HAP-1 (cell line): ENCODE results near the gene CLP1.
"Not testable (repeated sequence)": the region's sequence is repeated elsewhere in the genome, so short reads cannot be mapped to it uniquely, and the experiment has no call there.

Experiments
- DNase-seq, 2 experiments: peaks; one replicate each; pipeline ENCODE4 v3.0.0-alpha.2; 2016 to 2020; ENCODE audit warnings: low spot score in 2 of 2
- H3K27me3 ChIP-seq: fragments of 250-450 bp; sonication (Bioruptor Pico); 2 replicates; pipeline ENCODE4 v1.5.1; 2020; ENCODE audit warnings: low read depth, mild to moderate bottlenecking, moderate library complexity
- H3K36me3 ChIP-seq: fragments of 250-450 bp; sonication (Bioruptor Pico); replicated peaks from 2 replicates; pipeline ENCODE4 v1.5.1; 2020; ENCODE audit warnings: mild to moderate bottlenecking
- H3K4me1 ChIP-seq: fragments of 250-450 bp; sonication (Bioruptor Pico); 2 replicates; pipeline ENCODE4 v1.5.1; 2020; ENCODE audit warnings: mild to moderate bottlenecking
- H3K4me3 ChIP-seq: fragments of 250-450 bp; sonication (Bioruptor Pico); 2 replicates; pipeline ENCODE4 v1.5.1; 2020; ENCODE audit warnings: mild to moderate bottlenecking, moderate library complexity
- H3K9me3 ChIP-seq: fragments of 250-450 bp; sonication (Bioruptor Pico); 2 replicates; pipeline ENCODE4 v1.5.1; 2020; ENCODE audit warnings: mild to moderate bottlenecking, moderate library complexity
- in situ Hi-C: fragments of 300-500 bp; cut with MboI; formaldehyde crosslinking; loops from 3 replicates; pipeline ENCODE4 v1.14.3; 2020; ENCODE audit warnings: low sequenced_read_pairs, inconsistent platforms, mixed read lengths

CLP1 gene

GRCh38 chr11:57658023-57658361 lies 430 bp downstream of the CLP1 start:
- Histone ChIP-seq H3K36me3 (peaks cover 22% of the 10 kb centered on the region), H3K9me3 (no peaks in the 10 kb centered on the region), H3K4me3 (peak overlapping the region; percentile 57), H3K27me3 (no peaks in the 10 kb centered on the region), H3K4me1 (peaks cover 14% of the 10 kb centered on the region)
- DNase-seq = no peak
- in situ Hi-C loops = no loop called here

DNA sequence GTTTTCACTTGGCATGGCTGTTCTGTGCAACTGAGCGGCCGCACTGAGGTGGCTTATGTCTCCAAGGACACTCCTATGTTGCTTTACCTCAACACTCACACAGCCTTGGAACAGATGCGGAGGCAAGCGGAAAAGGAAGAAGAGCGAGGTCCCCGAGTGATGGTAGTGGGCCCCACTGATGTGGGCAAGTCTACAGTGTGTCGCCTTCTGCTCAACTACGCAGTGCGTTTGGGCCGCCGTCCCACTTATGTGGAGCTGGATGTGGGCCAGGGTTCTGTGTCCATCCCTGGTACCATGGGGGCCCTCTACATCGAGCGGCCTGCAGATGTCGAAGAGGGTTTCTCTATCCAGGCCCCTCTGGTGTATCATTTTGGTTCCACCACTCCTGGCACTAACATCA lies 2.1 kb downstream of the CLP1 start:
- H3K4me3 ChIP-seq = no peak overlapping the region
- H3K27me3 ChIP-seq = no peaks in the 10 kb centered on the region
- peaks cover 22% of the 10 kb centered on the region for H3K36me3 ChIP-seq
- no peaks in the 10 kb centered on the region for H3K9me3 ChIP-seq
- DNase-seq = no peak
- in situ Hi-C loops = loop anchor here (10.0 kb wide), 2 partner anchors 315 to 915 kb away; partner anchors contain the start of genes LPXN and ZFP91
- peaks cover 14% of the 10 kb centered on the region for H3K4me1 ChIP-seq

- DNase-seq = no peak
- in situ Hi-C loops = loop anchor here (10.0 kb wide), 2 partner anchors 318 to 912 kb away; partner anchors contain the start of genes LPXN and ZFP91
- Histone ChIP-seq H3K4me3 (no peak overlapping the region), H3K9me3 (no peaks in the 10 kb centered on the region), H3K36me3 (peaks cover 22% of the 10 kb centered on the region), H3K27me3 (no peaks in the 10 kb centered on the region), H3K4me1 (peaks cover 5% of the 10 kb centered on the region; the same call in 1 of the 2 replicates)
Observed at GRCh38 chr11:57662893-57663292, 5.3 kb downstream of the CLP1 start.

DNA sequence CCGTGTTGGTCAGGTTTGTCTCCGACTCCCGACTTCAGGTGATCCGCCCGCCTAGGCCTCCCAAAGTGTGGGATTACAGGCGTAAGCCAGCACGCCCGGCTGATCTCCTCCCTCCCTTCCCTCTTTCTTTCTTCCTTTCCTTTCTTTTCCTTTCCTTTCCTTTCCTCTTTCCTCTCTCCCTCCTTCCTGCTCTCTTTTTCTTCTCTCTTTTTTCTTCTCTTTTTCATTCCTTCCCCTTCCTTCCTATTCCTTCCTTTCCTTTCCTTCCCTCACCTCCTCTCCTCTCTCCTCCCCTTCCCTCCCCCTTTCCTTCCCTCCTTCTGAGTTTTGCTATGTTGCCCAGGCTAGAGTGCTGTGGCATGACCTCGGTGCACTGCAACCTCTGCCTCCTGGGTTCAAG lies 6.4 kb downstream of the CLP1 start:
- in situ Hi-C loops = loop anchor here (10.0 kb wide), 2 partner anchors 319 to 911 kb away; partner anchors contain the start of genes LPXN and ZFP91
- Histone ChIP-seq H3K36me3 (peaks cover 22% of the 10 kb centered on the region), H3K9me3 (no peaks in the 10 kb centered on the region), H3K27me3 (no peaks in the 10 kb centered on the region), H3K4me3 (no peak overlapping the region), H3K4me1 (peaks cover 2% of the 10 kb centered on the region; the same call in 1 of the 2 replicates)
- no peak for DNase-seq

- in situ Hi-C loops = loop anchor here (10.0 kb wide), 2 partner anchors 322 to 908 kb away; partner anchors contain the start of genes LPXN and ZFP91
- H3K9me3 ChIP-seq = no peaks in the 10 kb centered on the region
- H3K4me3 ChIP-seq = peak overlapping the region; percentile 75
- H3K27me3 ChIP-seq = no peaks in the 10 kb centered on the region
- peak; percentile 95 to 96 for DNase-seq
- peaks cover 9% of the 10 kb centered on the region for H3K36me3 ChIP-seq
- peaks cover 5% of the 10 kb centered on the region; the same call in 1 of the 2 replicates for H3K4me1 ChIP-seq
Observed at GRCh38 chr11:57667117-57667735, 9.7 kb downstream of the CLP1 start.

DNA sequence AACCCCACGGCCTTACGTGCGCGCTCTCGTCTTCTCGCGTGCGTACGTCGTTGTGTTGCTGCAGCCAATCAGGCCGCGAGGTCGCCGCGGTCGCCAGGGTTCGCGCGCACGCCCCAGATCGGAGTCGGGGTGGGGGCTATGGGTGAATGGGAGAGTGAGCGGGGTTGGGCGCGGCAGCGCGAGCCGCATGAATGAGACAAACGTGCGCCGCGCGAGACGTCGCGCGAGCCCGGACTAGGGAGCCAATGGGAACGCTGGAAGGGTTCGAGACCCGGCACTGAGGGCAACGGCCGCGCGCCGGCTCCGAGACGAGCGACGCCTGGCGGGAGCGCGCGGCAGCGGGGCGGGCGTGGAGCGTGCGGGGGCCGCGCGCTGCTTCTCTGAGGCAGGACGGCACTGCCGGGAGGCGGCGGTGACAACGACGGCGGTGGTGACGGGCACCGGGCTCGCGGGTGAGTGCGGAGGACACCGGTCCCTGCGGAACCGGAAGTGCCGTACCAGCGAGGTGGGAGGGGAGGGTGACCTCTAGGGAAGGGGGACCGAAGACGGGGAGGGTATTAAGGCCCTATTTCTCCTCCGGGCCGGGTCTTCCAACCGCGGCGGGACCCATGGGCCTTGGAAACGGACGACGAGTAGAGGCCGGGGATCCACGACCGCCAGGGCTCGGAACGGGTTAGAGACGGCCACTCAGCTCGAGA lies 10.3 kb downstream of the CLP1 start, which contains the start of gene ZDHHC5:
Gene ZDHHC5, plus strand, starts transcription at position 379 of the 698 bp plus-strand sequence. CDS start 4,977 bp downstream, outside the sequence.
- Histone ChIP-seq H3K9me3 (no peaks in the 10 kb centered on the region), H3K4me1 (peaks cover 5% of the 10 kb centered on the region; the same call in 1 of the 2 replicates), H3K4me3 (peak within 1 kb of the TSS; percentile 75), H3K36me3 (peaks cover 16% of the 10 kb centered on the region), H3K27me3 (no peaks in the 10 kb centered on the region)
- peak; percentile 97 to 99 for DNase-seq
- in situ Hi-C loops = loop anchor here (10.0 kb wide), 2 partner anchors 323 to 907 kb away; partner anchors contain the start of genes LPXN and ZFP91

- Histone ChIP-seq H3K4me1 (peaks cover 5% of the 10 kb centered on the region; the same call in 1 of the 2 replicates), H3K9me3 (no peaks in the 10 kb centered on the region), H3K27me3 (no peaks in the 10 kb centered on the region), H3K4me3 (peak overlapping the region; percentile 75), H3K36me3 (peaks cover 21% of the 10 kb centered on the region)
- in situ Hi-C loops = loop anchor here (10.0 kb wide), 2 partner anchors 324 to 906 kb away; partner anchors contain the start of genes LPXN and ZFP91
- no peak for DNase-seq
Observed at GRCh38 chr11:57668434-57668782, 10.8 kb downstream of the CLP1 start.

DNA sequence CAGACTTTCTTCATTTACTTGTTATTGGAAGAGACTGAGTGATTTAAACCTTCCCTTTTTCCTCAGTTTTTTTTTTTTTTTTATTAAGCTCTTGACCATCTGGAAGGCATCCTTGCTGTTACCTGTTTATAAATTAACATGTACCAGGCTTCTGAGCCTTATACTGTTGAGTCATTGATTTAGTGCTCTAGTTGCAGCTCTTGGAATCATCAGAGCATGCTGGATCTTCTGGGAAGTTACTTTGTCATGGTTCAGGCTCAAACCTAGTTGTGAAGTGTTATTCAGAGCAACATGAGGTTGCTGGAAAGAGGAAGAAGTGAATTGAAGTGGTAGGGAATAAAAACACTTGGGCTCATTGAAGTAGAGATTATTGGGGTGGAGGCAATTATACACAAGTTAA lies 16.7 kb downstream of the CLP1 start:
- no peak for DNase-seq
- no peaks in the 10 kb centered on the region for H3K27me3 ChIP-seq
- H3K4me3 ChIP-seq = no peak overlapping the region
- in situ Hi-C loops = no loop called here
- H3K9me3 ChIP-seq = no peaks in the 10 kb centered on the region
- peaks cover 1% of the 10 kb centered on the region; the same call in 1 of the 2 replicates for H3K4me1 ChIP-seq
- H3K36me3 ChIP-seq = peaks cover 52% of the 10 kb centered on the region

DNA sequence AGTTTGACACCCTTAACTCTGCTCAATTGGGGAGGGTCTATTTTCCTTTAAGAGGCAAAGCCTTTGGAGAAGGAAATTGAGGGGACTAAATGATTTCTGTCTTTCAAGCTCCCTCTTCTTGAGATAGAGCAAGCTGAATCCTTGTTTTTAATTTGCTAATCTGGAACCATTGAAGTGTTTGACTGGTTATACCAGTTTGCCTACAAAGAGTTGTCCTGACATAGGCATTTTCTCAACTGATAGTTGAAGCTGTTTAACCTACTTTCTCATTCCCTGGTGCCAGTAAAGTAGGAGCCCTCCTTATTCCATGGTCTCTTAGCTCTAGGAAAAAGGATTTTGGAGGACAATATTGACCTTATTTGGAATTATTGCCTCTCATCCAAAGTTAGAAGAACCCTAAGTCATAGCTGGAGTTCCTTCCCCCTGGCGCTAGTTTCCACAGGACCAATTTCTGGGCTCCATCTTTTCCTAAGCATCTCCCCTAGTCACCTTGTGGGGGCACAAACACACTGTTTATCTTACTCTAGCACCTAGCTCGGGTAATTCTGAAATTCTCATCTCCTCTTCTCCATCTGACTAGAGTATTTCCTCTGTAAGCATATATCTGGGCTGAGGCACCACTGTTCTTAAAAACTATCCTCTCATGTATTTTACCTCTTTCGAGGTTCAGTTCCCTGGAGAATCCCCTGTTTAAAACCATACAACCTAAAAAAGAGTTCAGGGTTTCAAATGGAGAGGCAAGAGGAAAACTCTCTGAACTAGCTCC lies 17.8 kb downstream of the CLP1 start:
- no peak overlapping the region for H3K4me3 ChIP-seq
- no peaks in the 10 kb centered on the region for H3K4me1 ChIP-seq
- DNase-seq = no peak
- peaks cover 63% of the 10 kb centered on the region for H3K36me3 ChIP-seq
- in situ Hi-C loops = no loop called here
- H3K9me3 ChIP-seq = no peaks in the 10 kb centered on the region
- no peaks in the 10 kb centered on the region for H3K27me3 ChIP-seq

GRCh38 chr11:57679396-57679795 lies 21.8 kb downstream of the CLP1 start:
- in situ Hi-C loops = no loop called here
- no peaks in the 10 kb centered on the region for H3K4me1 ChIP-seq
- H3K9me3 ChIP-seq = no peaks in the 10 kb centered on the region
- DNase-seq = no peak
- H3K27me3 ChIP-seq = no peaks in the 10 kb centered on the region
- H3K4me3 ChIP-seq = no peak overlapping the region
- H3K36me3 ChIP-seq = peaks cover 60% of the 10 kb centered on the region

DNA sequence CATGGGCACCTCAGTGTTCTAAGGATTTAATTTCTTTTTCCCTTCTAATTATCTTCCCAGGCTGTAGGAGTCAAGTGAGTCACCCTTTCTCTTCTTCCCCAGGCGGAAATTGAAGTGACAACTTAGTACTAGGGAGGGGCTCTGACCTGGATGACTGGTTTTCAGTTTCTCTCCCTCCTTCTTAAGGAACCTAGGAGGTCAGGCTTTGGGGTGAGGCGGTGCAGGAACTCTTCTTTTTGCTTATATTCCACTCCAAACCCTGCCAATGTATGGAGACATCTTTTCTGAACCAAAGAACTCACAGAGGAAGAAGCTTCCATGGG lies 23.0 kb downstream of the CLP1 start:
- Histone ChIP-seq H3K4me3 (no peak overlapping the region), H3K36me3 (peaks cover 60% of the 10 kb centered on the region), H3K9me3 (no peaks in the 10 kb centered on the region), H3K4me1 (no peaks in the 10 kb centered on the region), H3K27me3 (no peaks in the 10 kb centered on the region)
- in situ Hi-C loops = no loop called here
- no peak for DNase-seq

GRCh38 chr11:57681168-57681567 lies 23.6 kb downstream of the CLP1 start:
- in situ Hi-C loops = no loop called here
- H3K9me3 ChIP-seq = no peaks in the 10 kb centered on the region
- DNase-seq = no peak
- H3K4me3 ChIP-seq = no peak overlapping the region
- H3K27me3 ChIP-seq = no peaks in the 10 kb centered on the region
- peaks cover 60% of the 10 kb centered on the region for H3K36me3 ChIP-seq
- no peaks in the 10 kb centered on the region for H3K4me1 ChIP-seq

DNA sequence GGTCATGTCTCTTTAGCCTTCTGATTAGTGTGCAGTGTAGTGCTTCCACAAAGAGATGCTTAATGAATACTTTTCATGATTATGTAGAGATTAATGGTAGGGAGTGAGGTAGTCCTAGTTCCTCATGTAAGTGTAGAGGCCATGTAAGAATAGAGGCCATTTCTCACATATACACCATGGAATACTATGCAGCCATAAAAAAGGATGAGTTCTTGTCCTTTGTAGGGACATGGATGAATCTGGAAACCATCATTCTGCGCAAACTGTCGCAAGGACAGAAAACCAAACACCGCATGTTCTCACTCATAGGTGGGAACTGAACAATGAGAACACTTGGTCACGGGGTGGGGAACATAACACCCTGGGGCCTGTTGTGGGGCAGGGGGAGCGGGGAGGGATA lies 32.9 kb downstream of the CLP1 start:
- DNase-seq, H3K27me3 ChIP-seq, H3K4me1 ChIP-seq, in situ Hi-C loops, H3K9me3 ChIP-seq, H3K4me3 ChIP-seq: not testable (repeated sequence)
- peaks cover 79% of the 10 kb centered on the region for H3K36me3 ChIP-seq
